Activated CD4-positive, alpha-beta T cell treated with anti-CD3 and anti-CD28 coated beads, Interleukin-2, amount 10 ng/mL, durations not matched to agents 24 days and 14 days (primary cell): Measurements from ENCODE around the gene ISG20L2. TPM values are rescaled to one million over a fixed set of nuclear protein-coding genes. Genes with fewer than 3 reads are reported as not detected.

Source experiments
- DNase-seq: peaks from one replicate; pipeline ENCODE4 v3.0.0; 2022
- H3K27ac Mint-ChIP-seq: one replicate; pipeline ENCODE4 v1.8.0; 2022; ENCODE audit warnings: mild to moderate bottlenecking, mixed read lengths
- H3K27me3 Mint-ChIP-seq: one replicate; pipeline ENCODE4 v1.8.0; 2022; ENCODE audit warnings: mixed read lengths
- H3K36me3 Mint-ChIP-seq: one replicate; pipeline ENCODE4 v1.8.0; 2022; ENCODE audit warnings: low read depth, mild to moderate bottlenecking, mixed read lengths
- H3K4me1 Mint-ChIP-seq: one replicate; pipeline ENCODE4 v1.8.0; 2021; ENCODE audit warnings: mixed read lengths
- H3K4me3 Mint-ChIP-seq: one replicate; pipeline ENCODE4 v1.8.0; 2022; ENCODE audit warnings: mild to moderate bottlenecking, moderate library complexity, mixed read lengths
- H3K9me3 Mint-ChIP-seq: one replicate; pipeline ENCODE4 v1.8.0; 2021; ENCODE audit warnings: mixed read lengths
- intact Hi-C: fragments of 100-400 bp; cut with micrococcal nuclease; formaldehyde crosslinking; loops from one replicate; pipeline ENCODE4 v1.15.1; 2023
- total RNA-seq: library from RNA; stranded (reverse); gene quantifications from 2 replicates; pipeline ENCODE4 v1.2.3, GENCODE V29; 2022

The ISG20L2 gene
- total RNA-seq, 1 donor from 2014 or later = 75.4 TPM

DNA sequence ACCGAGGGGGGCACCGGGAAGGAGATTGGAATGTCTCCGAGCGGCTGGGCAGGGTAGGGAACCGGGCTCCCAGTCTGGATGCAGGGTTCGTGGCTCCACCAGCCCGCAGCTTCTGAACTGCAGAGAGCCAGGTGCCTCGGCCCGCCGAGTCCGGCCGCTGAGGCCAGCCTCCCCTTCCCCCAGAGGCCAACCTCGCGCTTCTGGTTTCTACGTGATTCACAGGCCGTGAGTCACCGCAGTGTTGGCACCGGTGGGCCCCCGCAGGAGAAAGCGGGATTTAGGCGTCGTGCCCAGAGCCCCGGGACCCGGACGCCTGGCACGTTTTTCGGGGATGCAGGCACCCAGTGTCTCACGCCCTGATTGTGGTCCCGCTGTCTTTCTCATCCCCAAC, 23.6 kb downstream of the ISG20L2 start:
- H3K4me1 Mint-ChIP-seq = peaks cover 20% of the 10 kb centered on the region
- H3K4me3 Mint-ChIP-seq = peak overlapping the region; percentile 47
- no peaks in the 10 kb centered on the region for H3K36me3 Mint-ChIP-seq
- intact Hi-C loops = loop anchor here (1.0 kb wide), 1 partner anchor 23 kb away; the partner anchor contains the start of genes ISG20L2 and METTL25B
- H3K27ac Mint-ChIP-seq = no peak overlapping the region
- no peaks in the 10 kb centered on the region for H3K9me3 Mint-ChIP-seq
- H3K27me3 Mint-ChIP-seq = peaks cover 42% of the 10 kb centered on the region
- no peak for DNase-seq

- Mint-ChIP-seq H3K36me3 (no peaks in the 10 kb centered on the region), H3K27me3 (peaks cover 43% of the 10 kb centered on the region), H3K27ac (no peak overlapping the region), H3K9me3 (no peaks in the 10 kb centered on the region), H3K4me3 (peak overlapping the region; percentile 41), H3K4me1 (peaks cover 20% of the 10 kb centered on the region)
- DNase-seq = no peak
- intact Hi-C loops = no loop called here
These were observed 24.3 kb downstream of the ISG20L2 start for GRCh38 chr1:156704166-156704711.

DNA sequence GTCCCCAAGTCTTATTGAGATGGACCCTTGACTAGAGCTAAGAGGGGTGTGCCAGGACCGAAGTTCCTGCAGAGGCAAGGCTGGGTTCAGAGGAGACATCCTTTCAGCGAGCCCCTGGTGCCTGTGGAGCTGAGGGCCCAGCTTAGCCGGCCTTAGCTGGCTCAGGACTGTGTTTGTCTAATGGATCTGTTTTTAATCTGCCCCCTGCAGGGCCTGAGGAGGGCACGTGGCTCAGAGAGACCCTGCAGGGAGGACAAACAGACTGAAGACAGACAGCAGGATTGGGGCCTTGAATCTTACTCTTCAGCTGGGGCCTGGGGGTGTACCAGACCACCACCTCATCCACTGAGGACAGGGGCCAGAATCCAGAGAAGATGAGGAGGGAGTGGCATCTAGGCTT, 24.8 kb downstream of the ISG20L2 start:
- no peak for DNase-seq
- Mint-ChIP-seq H3K4me1 (peaks cover 20% of the 10 kb centered on the region), H3K27ac (no peak overlapping the region), H3K4me3 (no peak overlapping the region), H3K27me3 (peaks cover 45% of the 10 kb centered on the region), H3K9me3 (no peaks in the 10 kb centered on the region), H3K36me3 (no peaks in the 10 kb centered on the region)
- intact Hi-C loops = no loop called here

DNA sequence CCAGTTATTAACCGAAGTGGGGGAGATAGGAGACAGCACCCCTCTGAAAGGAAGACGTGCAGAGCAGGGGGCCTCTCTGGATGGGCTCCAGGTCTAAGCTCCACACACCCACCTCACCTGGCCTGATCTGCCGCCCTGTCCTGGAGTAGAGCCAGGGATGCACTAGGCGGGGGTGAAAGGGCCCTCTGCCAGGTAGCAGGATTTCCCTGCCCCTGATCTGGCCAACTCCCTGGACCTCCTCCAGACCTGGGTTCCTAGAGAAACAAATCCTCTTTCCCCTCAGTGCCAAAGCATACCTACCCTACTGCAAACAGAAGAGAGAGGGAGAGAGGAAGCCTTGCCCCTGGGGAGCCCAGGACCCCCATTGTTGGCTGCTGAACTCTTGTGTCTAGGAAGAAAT, 25.2 kb downstream of the ISG20L2 start:
- peaks cover 45% of the 10 kb centered on the region for H3K27me3 Mint-ChIP-seq
- intact Hi-C loops = no loop called here
- DNase-seq = no peak

GRCh38 chr1:156700736-156701531, 27.6 kb downstream of the ISG20L2 start:
- Mint-ChIP-seq H3K27me3 (peaks cover 47% of the 10 kb centered on the region), H3K36me3 (no peaks in the 10 kb centered on the region), H3K4me3 (no peak overlapping the region), H3K9me3 (no peaks in the 10 kb centered on the region), H3K4me1 (peaks cover 8% of the 10 kb centered on the region), H3K27ac (no peak overlapping the region)
- intact Hi-C loops = no loop called here
- DNase-seq = no peak

More for the DNA sequence above, 25.2 kb downstream of the ISG20L2 start:
- no peak overlapping the region for H3K4me3 Mint-ChIP-seq
- H3K36me3 Mint-ChIP-seq = no peaks in the 10 kb centered on the region
- no peaks in the 10 kb centered on the region for H3K9me3 Mint-ChIP-seq
- H3K27ac Mint-ChIP-seq = no peak overlapping the region
- peaks cover 20% of the 10 kb centered on the region for H3K4me1 Mint-ChIP-seq

DNA sequence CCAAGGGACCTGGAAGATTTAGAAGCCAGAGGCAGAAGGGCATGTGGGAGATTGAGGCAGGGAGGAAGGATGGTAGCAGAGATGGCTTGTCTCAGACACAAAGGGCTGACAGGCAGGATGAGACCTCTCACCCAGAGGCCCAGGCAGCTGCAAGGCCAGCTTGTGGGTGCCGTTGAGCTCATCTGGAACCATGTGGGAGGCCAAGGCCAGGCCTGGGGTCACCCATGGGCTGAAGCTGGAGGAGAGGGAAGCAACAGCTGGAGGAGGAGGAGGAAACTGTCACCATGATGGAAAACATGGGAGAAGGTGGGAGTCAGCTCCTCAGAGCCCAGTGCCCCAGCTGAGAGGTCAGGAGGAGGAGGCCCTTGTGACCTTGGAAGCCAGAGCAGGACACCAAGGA, 29.6 kb downstream of the ISG20L2 start:
- H3K27me3 Mint-ChIP-seq = peaks cover 36% of the 10 kb centered on the region
- intact Hi-C loops = no loop called here
- H3K36me3 Mint-ChIP-seq = no peaks in the 10 kb centered on the region
- DNase-seq = no peak
- H3K4me1 Mint-ChIP-seq = no peaks in the 10 kb centered on the region
- H3K9me3 Mint-ChIP-seq = no peaks in the 10 kb centered on the region
- no peak overlapping the region for H3K27ac Mint-ChIP-seq
- H3K4me3 Mint-ChIP-seq = no peak overlapping the region

GRCh38 chr1:156697481-156697880, 31.1 kb downstream of the ISG20L2 start:
- intact Hi-C loops = no loop called here
- no peak overlapping the region for H3K27ac Mint-ChIP-seq
- DNase-seq = no peak
- H3K4me3 Mint-ChIP-seq = no peak overlapping the region
- peaks cover 39% of the 10 kb centered on the region for H3K27me3 Mint-ChIP-seq
- no peaks in the 10 kb centered on the region for H3K9me3 Mint-ChIP-seq
- peaks cover 3% of the 10 kb centered on the region for H3K4me1 Mint-ChIP-seq
- H3K36me3 Mint-ChIP-seq = no peaks in the 10 kb centered on the region

DNA sequence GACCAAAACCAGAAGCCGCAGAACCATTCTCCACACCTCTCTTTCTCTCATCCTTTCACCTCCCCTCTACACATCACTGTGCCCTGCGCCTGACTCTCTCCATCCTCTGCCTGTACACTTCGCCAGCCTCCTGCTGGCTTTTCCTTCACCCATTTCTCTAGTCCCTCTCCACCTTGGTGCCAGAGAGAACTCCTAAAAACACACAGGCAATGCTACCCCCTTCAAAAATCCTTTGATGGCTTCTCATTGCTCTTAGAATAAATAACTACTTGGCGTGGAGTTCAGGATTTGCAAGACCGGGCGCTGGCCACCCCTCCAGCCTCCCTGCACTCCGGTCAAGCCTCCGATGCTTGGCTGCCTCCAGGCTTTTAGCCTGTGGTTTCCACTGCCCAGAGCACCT, 31.8 kb downstream of the ISG20L2 start:
- Mint-ChIP-seq H3K4me1 (peaks cover 11% of the 10 kb centered on the region), H3K27me3 (peaks cover 46% of the 10 kb centered on the region)

DNA sequence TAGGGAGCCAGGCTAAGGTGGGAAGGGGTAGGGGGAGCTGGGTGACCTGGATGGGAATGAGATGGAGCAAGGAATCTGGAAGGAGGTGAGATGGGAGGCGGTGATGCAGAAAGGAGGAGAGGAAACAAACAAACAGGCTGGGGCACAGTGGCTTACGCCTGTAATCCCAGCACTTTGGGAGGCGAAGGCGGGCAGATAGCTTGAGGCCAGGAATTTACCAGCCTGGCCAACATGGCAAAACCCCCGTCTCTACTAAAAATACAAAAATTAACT, 33.9 kb downstream of the ISG20L2 start:
- Mint-ChIP-seq H3K9me3 (no peaks in the 10 kb centered on the region), H3K27ac (no peak overlapping the region), H3K4me1 (peaks cover 18% of the 10 kb centered on the region), H3K27me3 (peaks cover 61% of the 10 kb centered on the region), H3K4me3 (no peak overlapping the region), H3K36me3 (no peaks in the 10 kb centered on the region)
- intact Hi-C loops = no loop called here
- no peak for DNase-seq

More for the DNA sequence above, 31.8 kb downstream of the ISG20L2 start:
- peak overlapping the region; percentile 7 for H3K27ac Mint-ChIP-seq
- H3K36me3 Mint-ChIP-seq = no peaks in the 10 kb centered on the region
- DNase-seq = no peak
- intact Hi-C loops = no loop called here
- H3K4me3 Mint-ChIP-seq = no peak overlapping the region
- H3K9me3 Mint-ChIP-seq = no peaks in the 10 kb centered on the region

DNA sequence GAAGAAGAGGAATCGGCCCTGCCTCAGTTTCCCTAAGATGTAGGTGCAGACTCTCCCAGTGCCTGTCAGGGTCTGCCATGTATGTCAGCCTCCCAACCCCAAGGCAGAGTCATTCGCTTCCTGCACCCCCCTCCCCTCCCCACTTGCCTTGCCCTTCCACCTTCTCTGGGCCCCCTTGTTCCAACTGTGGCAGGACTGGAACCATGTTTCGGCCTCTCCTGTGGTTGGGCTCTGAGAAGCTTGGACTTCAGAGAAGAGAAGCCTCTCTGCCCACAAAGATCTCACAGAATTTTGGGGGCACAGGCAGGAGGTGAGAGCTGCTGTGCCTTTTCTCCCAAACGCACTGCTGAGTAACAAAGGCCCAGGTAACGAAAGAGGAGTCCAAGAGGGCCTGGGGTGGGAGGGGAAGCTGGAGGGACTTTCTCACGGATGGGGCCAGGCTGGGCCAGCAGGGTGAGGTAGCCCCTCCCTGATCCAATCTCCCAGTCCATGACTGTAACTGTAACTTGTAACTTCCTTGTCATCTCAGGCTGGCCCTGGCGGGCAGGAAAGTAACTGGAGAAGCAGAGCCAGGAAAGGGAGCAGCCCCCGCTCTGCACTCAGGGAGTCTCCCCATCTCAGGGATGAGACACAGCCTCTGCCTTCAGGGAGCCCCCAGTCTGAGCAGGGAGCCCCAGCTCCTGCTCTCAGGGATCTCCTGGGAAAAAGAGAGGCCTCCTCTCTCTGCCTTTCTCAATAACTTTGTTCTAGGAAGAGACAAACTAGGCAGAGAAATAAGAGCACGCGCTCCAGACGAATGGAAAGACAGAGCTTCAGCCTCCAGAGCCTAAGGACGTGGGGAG, 34.5 kb downstream of the ISG20L2 start:
- peaks cover 65% of the 10 kb centered on the region for H3K27me3 Mint-ChIP-seq

GRCh38 chr1:156692925-156693847, 35.4 kb downstream of the ISG20L2 start:
- H3K4me1 Mint-ChIP-seq = peaks cover 22% of the 10 kb centered on the region
- intact Hi-C loops = no loop called here

More for the DNA sequence above, 34.5 kb downstream of the ISG20L2 start:
- Mint-ChIP-seq H3K36me3 (no peaks in the 10 kb centered on the region), H3K27ac (no peak overlapping the region), H3K9me3 (no peaks in the 10 kb centered on the region), H3K4me1 (peaks cover 22% of the 10 kb centered on the region), H3K4me3 (no peak overlapping the region)
- no peak for DNase-seq
- intact Hi-C loops = no loop called here

GRCh38 chr1:156692441-156692924, 36.1 kb downstream of the ISG20L2 start:
- Mint-ChIP-seq H3K27ac (no peak overlapping the region), H3K9me3 (no peaks in the 10 kb centered on the region), H3K27me3 (peaks cover 70% of the 10 kb centered on the region), H3K4me3 (no peak overlapping the region), H3K4me1 (peaks cover 22% of the 10 kb centered on the region), H3K36me3 (no peaks in the 10 kb centered on the region)
- no peak for DNase-seq
- intact Hi-C loops = no loop called here

More at GRCh38 chr1:156692925-156693847, 35.4 kb downstream of the ISG20L2 start:
- peaks cover 72% of the 10 kb centered on the region for H3K27me3 Mint-ChIP-seq
- no peak overlapping the region for H3K27ac Mint-ChIP-seq
- DNase-seq = no peak
- H3K4me3 Mint-ChIP-seq = no peak overlapping the region
- H3K9me3 Mint-ChIP-seq = no peaks in the 10 kb centered on the region
- no peaks in the 10 kb centered on the region for H3K36me3 Mint-ChIP-seq
